ENCODE data around the gene TOMM70. TPM values are rescaled to one million over a fixed set of nuclear protein-coding genes. Genes with fewer than 3 reads are reported as not detected.

TOMM70 gene
- total and polyA plus RNA-seq, 2 donors from 2014 or later: 27.6 to 42.7 TPM

DNA sequence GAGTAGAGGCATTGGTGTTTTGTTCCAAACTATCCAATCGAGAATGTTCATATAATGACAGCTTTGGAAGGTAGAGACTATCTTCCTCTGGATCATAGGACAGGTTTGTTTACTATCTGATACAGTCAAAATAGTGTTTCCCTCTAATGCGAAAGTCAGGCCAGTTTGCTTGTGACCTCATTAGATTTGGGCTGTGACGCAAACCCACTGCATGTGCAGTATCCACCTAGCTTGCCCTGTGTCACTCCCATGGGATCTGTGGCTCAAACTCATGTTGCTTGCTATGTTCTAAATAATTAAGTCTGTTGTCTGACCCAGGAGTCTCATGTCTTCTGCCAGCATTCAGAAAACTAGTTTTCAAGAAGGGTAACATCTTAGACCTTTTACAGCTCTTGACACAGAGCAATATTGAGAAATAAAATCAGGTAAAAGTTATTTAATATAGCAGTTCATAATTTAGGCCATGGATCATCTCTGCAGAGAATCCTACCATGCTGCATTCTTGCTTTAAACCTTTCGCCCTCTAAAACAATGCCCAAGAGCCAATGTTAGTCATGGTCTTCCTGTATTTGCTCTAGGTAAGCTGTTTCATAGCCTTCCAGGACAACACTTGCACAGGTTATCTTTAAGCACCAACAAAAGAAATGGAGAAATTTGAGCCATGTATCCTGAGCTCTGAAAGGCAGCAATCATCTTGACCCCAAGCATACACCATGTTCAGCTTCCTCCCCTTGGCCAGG is 40.0 kb downstream of the TOMM70 start:
- intact Hi-C loops (cut with DNase I): no loop called here
- DNase-seq (no peak), FAIRE-seq (no peak)
- Histone ChIP-seq H3K27me3 (ENCODE audit: control insufficient read depth, insufficient read depth, low read length) (no peaks in the 10 kb centered on the region), H3K36me3 (ENCODE audit: control insufficient read depth in 2 of 3, insufficient read depth in 3 of 3, low read length in 3 of 3) (peaks cover 3 to 21% (median 4%) of the 10 kb centered on the region in 3 donors), H3K9ac (ENCODE audit: low read length in 3 of 3) (no peak overlapping the region), H3K9me3 (ENCODE audit: control insufficient read depth in 2 of 3, insufficient read depth in 1 of 3, low read length in 3 of 3) (no peaks in the 10 kb centered on the region), H3K4me1 (ENCODE audit: control insufficient read depth in 2 of 3, insufficient read depth in 2 of 3, low read depth in 1 of 3, low read length in 3 of 3) (peaks cover 0 to 6% (median 0%) of the 10 kb centered on the region in 3 donors), H3K4me3 (ENCODE audit: low read length in 3 of 3) (no peak overlapping the region), H3K27ac (ENCODE audit: low read depth in 2 of 2, low read length in 2 of 2) (no peak overlapping the region)
- TF ChIP-seq, protein P1, sequence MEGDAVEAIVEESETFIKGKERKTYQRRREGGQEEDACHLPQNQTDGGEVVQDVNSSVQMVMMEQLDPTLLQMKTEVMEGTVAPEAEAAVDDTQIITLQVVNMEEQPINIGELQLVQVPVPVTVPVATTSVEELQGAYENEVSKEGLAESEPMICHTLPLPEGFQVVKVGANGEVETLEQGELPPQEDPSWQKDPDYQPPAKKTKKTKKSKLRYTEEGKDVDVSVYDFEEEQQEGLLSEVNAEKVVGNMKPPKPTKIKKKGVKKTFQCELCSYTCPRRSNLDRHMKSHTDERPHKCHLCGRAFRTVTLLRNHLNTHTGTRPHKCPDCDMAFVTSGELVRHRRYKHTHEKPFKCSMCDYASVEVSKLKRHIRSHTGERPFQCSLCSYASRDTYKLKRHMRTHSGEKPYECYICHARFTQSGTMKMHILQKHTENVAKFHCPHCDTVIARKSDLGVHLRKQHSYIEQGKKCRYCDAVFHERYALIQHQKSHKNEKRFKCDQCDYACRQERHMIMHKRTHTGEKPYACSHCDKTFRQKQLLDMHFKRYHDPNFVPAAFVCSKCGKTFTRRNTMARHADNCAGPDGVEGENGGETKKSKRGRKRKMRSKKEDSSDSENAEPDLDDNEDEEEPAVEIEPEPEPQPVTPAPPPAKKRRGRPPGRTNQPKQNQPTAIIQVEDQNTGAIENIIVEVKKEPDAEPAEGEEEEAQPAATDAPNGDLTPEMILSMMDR (IDR thresholded peaks at IDR 0.05; ENCODE audit: borderline replicate concordance, extremely low read depth, insufficient read depth): no peak

DNA sequence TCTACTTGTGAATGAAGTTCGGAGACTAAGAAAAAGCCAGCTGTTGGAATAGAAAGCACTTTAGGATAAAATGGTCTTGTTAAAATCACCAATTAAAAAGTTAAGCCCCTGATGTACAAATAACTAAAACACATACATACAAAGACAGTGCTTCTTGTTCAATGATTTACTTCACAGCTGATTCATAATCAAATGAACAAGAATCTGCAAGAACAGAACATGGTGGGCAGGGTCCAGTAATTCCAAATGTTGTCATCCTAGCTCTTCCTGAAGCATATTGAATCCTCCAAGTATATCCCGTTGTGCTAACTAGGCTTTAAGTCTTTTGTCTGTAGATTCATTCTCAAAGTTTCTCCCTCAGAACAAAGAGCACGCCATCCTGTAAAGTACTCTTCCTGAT is 41.9 kb downstream of the TOMM70 start:
- no peaks in the 10 kb centered on the region for H3K9me3 ChIP-seq (ENCODE audit: control insufficient read depth in 2 of 3, insufficient read depth in 1 of 3, low read length in 3 of 3)
- TF ChIP-seq, protein P1 (IDR thresholded peaks at IDR 0.05; ENCODE audit: borderline replicate concordance, extremely low read depth, insufficient read depth): no peak
- no peak for DNase-seq
- intact Hi-C loops (cut with DNase I): no loop called here
- FAIRE-seq: no peak
- peak overlapping the region; percentile 56 to 60 for H3K27ac ChIP-seq (ENCODE audit: low read depth in 2 of 2, low read length in 2 of 2)
- peaks cover 0 to 13% (median 1%) of the 10 kb centered on the region in 3 donors for H3K4me1 ChIP-seq (ENCODE audit: control insufficient read depth in 2 of 3, insufficient read depth in 2 of 3, low read depth in 1 of 3, low read length in 3 of 3)
- no peak overlapping the region for H3K9ac ChIP-seq (ENCODE audit: low read length in 3 of 3)
- H3K27me3 ChIP-seq (ENCODE audit: control insufficient read depth, insufficient read depth, low read length): no peaks in the 10 kb centered on the region
- H3K4me3 ChIP-seq (ENCODE audit: low read length in 3 of 3): no peak overlapping the region
- peaks cover 2 to 25% (median 3%) of the 10 kb centered on the region in 3 donors for H3K36me3 ChIP-seq (ENCODE audit: control insufficient read depth in 2 of 3, insufficient read depth in 3 of 3, low read length in 3 of 3)

DNA sequence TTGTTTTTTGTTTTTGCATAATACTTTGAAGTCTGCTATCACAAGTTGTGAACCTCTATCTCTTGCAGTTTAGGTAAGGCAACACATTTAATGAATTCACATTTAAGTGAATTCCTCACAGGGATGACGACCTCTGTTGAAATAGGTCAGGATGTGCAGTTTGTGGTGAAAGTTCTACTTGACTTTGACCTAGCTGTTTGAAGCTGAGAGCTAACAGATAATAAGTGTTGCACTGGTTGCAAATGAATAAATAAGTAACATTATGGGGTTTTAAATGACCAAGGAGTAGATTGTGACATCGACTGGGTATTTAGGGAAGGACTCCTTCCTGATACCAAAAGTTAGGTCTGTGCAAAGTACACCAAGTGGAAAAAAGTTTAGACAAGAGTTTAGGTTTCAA is 42.5 kb downstream of the TOMM70 start:
- H3K36me3 ChIP-seq (ENCODE audit: control insufficient read depth in 2 of 3, insufficient read depth in 3 of 3, low read length in 3 of 3): peaks cover 2 to 25% (median 3%) of the 10 kb centered on the region in 3 donors
- H3K9ac ChIP-seq (ENCODE audit: low read length in 3 of 3): no peak overlapping the region
- intact Hi-C loops (cut with DNase I): no loop called here
- H3K4me3 ChIP-seq (ENCODE audit: low read length in 3 of 3): no peak overlapping the region
- H3K9me3 ChIP-seq (ENCODE audit: control insufficient read depth in 2 of 3, insufficient read depth in 1 of 3, low read length in 3 of 3): no peaks in the 10 kb centered on the region
- DNase-seq: peak in 1 of 5 donors; percentile 31
- FAIRE-seq: peak; percentile 72
- peaks cover 0 to 15% (median 4%) of the 10 kb centered on the region in 3 donors for H3K4me1 ChIP-seq (ENCODE audit: control insufficient read depth in 2 of 3, insufficient read depth in 2 of 3, low read depth in 1 of 3, low read length in 3 of 3)
- TF ChIP-seq, protein P1 (IDR thresholded peaks at IDR 0.05; ENCODE audit: borderline replicate concordance, extremely low read depth, insufficient read depth): no peak
- H3K27ac ChIP-seq (ENCODE audit: low read depth in 2 of 2, low read length in 2 of 2): peak overlapping the region; percentile 54 to 56
- H3K27me3 ChIP-seq (ENCODE audit: control insufficient read depth, insufficient read depth, low read length): no peaks in the 10 kb centered on the region
